GM15510 (cell line): ENCODE measurements around the gene EPN1.

Experiments
- POLR2A ChIP-seq: IDR thresholded peaks from 3 replicates; pipeline ENCODE4 v1.6.1; 2011; ENCODE audit warnings: borderline replicate concordance; ENCODE audit not compliant: insufficient read length; ENCODE audit errors: extremely low read depth

The EPN1 gene

DNA sequence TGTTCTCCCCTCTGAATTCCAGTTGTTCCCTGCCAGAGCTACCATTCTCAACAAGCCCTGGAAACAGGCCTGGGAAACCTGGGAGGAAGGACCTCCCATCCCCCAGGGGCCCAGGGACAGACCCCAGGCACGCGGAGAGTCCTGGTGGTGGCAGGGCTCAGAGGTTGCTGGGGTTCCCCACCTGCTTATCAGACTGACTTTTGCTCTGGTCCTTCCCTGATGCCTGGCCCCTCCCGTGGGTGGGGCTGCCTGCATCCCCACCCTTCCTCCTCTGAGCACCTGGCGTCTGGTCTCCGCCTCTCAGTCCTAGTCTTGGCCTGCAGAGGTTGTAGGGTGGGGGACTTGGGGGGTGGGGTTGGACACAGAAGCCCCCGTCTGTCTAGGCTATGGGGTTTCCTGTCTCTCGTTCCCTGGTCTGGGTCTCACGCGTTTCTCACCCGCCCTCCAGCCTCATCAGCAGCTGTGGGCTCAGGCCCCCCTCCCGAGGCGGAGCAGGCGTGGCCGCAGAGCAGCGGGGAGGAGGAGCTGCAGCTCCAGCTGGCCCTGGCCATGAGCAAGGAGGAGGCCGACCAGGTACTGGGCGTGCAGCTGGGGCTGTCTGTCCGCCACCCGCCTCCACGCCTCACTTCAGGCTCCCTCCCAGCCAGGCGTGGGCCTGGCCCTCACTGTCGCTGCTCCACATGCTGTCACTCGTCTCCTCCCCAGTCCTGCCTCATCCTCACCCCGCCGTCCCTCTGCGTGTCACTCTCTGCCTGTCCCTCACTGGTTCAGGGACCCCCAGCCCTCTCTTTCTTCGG is 13.6 kb downstream of the EPN1 start:
- no peak for TF ChIP-seq POLR2A

GRCh38 chr19:55689411-55690108 is 14.5 kb downstream of the EPN1 start:
- TF ChIP-seq POLR2A, result no peak

- TF ChIP-seq POLR2A, result no peak
Measured at GRCh38 chr19:55690109-55690768, 15.2 kb downstream of the EPN1 start.

DNA sequence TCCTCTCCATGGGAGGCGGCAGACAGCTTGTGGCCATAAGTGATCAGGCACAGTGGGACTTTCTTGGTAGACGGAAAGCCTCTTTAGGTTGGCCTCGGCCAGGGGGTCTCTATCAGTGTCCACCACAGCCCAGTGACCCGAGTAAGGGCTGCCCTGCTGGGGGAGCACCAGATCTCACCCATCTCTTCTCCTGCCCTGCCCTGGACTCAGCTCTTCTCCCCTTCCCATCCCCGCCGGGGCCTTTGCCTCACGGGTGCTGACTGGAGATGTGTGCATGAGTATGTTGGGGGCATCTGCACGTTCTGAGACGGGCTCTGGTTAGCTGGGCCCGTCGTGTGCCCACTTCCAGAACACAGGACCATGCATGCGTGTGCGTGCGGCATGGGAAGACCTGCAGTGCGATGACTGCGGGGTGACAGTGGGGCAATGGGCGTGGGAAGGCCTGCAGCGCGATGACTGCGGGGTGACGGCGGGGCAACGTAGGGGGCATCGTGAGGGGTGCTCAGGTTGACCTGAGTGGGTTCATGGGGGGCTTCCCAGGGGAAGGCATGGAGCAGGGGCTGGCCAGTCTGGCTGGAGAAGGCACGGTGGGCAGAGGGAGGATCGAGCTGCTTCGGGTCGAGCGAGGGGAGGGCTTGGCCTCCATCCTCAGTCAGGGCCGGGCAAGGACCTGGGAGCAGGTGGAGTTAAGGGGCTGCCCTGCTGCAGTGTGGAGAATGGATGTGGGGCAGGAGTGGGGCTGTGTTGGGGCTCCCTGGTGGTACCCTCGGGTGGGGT is 15.9 kb downstream of the EPN1 start:
- no peak for TF ChIP-seq POLR2A

GRCh38 chr19:55691561-55692481 is 16.8 kb downstream of the EPN1 start:
- TF ChIP-seq POLR2A, result no peak

DNA sequence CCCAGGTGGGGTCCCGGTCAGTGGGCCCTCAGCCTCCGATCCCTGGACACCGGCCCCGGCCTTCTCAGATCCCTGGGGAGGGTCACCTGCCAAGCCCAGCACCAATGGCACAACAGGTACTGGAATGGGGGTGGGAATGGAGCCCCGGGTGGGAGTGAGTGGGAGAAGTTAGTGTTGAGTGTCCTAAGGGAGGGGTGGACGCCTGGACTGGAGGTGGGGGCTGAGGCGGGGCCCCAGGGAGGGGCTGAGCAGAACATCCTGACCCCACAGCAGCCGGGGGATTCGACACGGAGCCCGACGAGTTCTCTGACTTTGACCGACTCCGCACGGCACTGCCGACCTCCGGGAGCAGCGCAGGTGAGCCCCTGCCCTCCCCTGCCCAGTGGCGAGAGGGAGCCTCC is 17.7 kb downstream of the EPN1 start:
- TF ChIP-seq POLR2A, result no peak

GRCh38 chr19:55693336-55693974 is 18.4 kb downstream of the EPN1 start:
- TF ChIP-seq POLR2A, result no peak

- TF ChIP-seq POLR2A, result no peak
Measured at GRCh38 chr19:55694241-55694655, 19.2 kb downstream of the EPN1 start.

DNA sequence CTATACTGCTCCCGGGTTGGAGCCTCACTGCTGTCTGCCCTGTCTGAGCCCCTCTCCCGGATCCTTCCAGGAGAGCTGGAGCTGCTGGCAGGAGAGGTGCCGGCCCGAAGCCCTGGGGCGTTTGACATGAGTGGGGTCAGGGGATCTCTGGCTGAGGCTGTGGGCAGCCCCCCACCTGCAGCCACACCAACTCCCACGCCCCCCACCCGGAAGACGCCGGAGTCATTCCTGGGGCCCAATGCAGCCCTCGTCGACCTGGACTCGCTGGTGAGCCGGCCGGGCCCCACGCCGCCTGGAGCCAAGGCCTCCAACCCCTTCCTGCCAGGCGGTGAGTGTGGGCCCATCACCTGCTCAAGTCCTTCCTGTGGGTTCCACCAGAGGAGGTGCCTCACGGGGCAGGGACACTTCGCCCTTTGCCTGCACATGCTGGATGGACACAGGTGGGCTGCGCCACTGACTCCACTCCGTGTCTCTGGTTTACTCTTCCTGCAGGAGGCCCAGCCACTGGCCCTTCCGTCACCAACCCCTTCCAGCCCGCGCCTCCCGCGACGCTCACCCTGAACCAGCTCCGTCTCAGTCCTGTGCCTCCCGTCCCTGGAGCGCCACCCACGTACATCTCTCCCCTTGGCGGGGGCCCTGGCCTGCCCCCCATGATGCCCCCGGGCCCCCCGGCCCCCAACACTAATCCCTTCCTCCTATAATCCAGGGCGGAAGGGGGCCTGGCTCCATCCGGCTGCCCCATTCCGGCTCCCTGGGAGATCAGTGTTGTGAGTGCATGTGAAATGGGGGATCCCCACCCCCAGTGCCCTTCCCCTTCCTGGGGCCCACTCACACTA is 19.8 kb downstream of the EPN1 start:
- no peak for TF ChIP-seq POLR2A

DNA sequence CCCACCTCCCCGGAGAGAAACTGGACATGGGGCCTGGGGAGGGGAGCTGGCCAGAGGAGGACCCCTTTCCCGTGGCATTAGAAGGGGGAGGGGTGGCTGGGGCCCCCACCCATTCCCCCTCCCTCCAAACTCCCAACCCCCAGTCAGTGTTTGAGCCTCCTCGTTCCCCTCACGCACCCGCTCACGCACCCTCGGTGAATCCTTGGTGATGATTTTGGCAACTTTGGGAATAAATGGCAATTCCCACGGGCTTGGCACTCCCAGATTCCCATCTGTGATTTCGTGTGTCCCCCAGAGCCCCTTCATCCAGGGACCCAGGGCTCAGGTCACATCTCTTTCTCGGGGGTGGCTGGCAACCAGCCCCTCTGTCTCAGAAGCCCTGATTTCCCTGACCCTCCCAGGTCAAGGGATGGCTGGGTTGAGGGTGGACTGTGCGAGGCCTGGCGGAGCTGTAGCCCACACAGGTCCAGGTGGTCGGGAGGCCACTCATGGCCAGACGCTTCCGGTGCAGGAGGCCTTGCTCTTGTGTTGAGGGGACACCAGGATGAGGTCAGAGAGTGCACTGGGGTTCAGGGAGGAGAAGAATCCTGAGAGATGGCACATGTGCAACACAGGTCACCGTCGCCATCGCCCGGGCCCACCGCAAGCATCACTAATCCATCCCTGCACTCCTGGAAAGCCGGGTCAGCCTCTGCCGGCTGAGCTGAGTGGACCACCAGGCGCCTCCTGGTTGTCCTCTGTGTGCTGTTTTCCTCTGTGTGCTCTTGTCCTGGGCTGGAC is 20.7 kb downstream of the EPN1 start:
- no peak for TF ChIP-seq POLR2A

DNA sequence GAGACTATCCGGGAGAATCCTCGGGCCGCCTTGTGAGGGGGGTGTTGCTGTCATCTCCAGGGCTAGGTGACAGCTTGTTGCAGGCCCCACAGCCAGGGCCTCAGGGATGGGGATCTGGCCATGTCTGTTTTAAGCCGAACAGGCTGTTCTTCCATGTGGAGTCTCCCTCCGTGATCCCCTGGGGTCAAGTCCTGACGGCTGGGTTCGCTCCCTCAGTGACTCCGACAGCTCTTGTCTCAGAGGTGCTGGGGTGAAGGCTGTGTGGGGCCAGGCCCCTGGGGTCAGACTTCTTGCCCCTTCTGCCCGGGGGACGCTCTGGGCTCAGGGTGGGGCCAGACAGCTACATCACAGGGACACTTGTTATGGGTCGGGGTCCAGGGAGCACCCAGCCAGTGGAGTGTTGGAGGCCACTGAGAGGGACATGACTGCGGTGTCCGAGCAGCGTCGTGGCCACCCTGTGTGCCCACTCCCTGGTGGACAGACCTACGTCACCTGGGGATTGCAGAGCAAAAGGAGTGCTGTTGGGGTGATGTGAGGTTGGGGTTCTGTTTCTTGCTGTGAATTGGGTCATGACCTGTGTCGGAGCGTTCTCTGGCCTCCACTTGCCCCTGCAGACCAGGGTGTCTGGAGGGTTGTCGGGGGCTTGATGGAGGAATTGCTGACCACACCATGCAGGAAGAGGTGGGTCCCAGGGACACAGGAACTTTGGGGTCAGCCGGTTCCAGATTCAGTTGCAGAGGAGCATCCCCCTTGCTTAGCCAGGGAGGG is 21.5 kb downstream of the EPN1 start:
- TF ChIP-seq POLR2A, result no peak
